Measurements from ENCODE around the gene BAD.

BAD gene

GRCh38 chr11:64296236-64296635, 11.8 kb upstream of the BAD start:
- DNase-seq, result no peak

- no peak for DNase-seq
These were observed 11.3 kb upstream of the BAD start for GRCh38 chr11:64295760-64296159.

DNA sequence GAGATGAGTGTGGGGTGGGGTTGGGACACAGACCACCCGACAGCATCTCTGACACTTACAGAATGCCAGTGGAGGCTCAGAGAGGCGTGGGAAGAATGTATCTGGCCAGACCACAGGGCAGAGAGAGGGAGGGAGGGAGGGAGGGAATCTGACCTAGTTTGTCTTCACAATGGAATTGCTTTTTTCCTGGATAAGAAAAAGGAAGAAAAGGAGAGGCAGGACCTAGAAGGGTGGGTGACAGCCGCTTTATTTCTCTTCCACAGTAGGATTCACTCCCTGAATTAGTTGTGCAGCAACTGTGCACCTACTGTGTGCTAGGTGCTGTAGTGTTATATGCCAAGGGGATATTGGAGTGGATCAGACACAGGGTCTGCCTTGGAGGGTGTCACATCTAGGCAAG, 10.3 kb upstream of the BAD start:
- no peak for DNase-seq

- DNase-seq, result no peak
These were observed 8.2 kb upstream of the BAD start for GRCh38 chr11:64292460-64293254.

GRCh38 chr11:64291752-64292459, 7.4 kb upstream of the BAD start:
- no peak for DNase-seq

DNA sequence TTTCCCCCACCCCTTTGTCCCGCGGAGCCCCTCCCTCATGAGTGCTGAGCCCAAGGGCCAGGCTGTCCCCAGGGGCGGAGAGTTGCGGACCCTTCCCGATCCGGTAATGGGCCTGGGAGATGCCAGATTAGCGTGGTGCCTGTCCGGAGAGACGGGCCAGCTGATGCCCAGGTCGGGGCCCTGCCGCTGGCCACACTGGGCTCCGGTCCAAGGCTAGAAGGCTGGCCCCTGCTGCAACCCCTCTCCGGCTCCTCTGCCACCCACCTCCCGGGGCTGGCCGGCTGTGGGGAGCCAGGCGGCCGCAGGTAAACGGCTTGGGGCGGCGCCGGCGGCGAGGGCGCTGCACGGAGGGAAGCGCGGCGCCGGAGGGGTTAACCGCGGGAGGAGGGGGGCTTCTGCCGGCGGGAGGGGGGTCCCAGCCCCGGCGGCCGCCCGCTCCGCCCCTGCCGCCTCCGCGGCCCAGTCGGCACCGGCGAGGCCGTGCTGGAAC, 6.8 kb upstream of the BAD start, which contains the start of gene KCNK4:
Gene KCNK4, plus strand, starts transcription at position 41 of the 490 bp plus-strand sequence. CDS start 1,717 bp downstream, outside the sequence.
- DNase-seq, result no peak

DNA sequence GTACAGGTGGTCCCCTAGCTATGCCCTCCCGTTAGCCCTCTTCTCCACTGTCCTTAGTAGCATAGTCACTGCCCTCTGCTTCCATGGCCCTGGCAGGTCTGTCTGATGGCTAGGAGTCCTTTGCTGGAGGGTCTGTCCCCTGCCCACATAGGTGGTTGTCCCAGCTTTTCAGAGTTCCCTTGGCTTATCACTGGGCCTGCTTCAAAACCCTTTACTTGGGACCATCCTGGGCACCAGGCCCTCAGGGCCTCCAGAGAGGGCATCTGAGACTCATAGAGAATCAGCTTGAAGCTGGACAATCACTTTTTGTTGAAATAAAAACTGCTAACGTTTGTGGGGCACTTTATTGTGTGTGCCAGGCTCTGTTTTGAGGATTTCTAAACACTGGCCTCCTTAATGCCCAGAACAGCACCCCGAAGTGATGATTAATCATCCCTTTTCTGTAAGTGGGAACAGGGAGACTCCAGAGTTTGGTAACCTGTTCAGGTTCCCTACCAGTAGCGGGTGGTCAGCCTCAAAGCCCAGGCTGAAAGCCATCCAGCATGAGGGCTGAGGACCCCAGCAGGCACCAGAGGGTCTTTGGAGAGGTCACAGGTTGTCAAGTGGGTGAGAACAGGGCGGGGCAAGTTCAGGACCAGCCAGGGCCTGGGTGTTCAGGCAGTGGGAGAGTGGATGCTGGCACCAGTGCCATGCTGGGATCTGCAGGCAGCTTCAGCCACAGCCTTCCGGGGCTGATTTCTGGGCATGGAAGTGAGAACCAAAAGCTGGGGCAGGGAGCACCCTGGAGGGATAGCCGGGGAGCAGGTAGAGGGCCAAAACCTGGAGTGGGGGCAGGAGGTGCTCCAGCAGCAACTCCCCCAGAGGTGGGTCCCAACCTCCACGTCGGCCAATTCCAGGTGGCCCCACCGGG, 6.1 kb upstream of the BAD start:
- no peak for DNase-seq

GRCh38 chr11:64289002-64289564, 4.6 kb upstream of the BAD start:
- DNase-seq, result no peak

GRCh38 chr11:64288353-64288750, 3.9 kb upstream of the BAD start:
- no peak for DNase-seq

DNA sequence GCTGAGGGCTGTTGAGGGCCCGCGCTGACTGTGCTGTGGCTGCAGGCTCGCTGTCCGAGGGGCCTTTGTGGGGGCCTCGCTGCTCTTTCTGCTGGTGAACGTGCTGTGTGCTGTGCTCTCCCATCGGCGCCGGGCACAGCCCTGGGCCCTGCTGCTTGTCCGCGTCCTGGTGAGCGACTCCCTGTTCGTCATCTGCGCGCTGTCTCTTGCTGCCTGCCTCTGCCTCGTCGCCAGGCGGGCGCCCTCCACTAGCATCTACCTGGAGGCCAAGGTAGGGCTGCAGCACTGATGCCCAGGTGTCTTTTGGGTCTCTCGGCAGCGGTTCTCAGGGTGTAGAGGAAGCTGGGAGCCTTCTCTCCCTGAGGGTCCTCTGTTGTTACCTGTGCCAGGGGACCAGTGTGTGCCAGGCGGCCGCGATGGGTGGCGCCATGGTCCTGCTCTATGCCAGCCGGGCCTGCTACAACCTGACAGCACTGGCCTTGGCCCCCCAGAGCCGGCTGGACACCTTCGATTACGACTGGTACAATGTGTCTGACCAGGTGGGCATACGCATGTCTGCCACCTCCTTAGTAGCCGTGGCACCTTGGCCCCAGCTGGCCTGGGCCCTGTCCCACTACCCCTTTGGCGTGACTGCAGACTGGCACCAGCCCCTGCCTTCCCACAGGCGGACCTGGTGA, 3.3 kb upstream of the BAD start:
- no peak for DNase-seq

GRCh38 chr11:64286801-64287159, 2.3 kb upstream of the BAD start:
- DNase-seq, result no peak

- DNase-seq, result peak; percentile 22
These were observed 1.7 kb upstream of the BAD start for GRCh38 chr11:64285885-64286800.

- peak; percentile 86 for DNase-seq
These were observed 758 bp upstream of the BAD start, which contains the start of gene GPR137 for GRCh38 chr11:64284962-64285884. TSS of gene GPR137 (plus strand) at chr11:64285848. CDS start at chr11:64286525, 677 bp downstream.

DNA sequence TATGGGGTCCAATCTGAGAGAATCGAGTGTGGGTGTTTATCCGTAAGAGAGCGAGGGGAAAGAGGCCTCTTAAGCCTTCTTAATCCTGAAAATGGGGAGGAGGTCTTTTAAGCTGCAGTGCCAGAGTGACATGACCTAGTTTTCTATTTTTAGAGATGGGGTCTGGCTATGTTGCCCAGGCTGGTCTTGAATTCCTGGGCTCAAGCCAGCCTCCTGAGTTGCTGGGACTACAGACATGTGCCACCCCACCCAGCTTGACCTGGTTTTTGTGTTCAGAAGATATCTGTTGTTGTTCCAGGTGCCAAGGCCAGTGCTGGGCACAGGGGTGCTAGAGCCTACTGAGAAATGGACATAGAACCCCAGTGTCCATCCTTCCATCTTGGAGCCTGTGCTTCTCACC, 1.4 kb downstream of the BAD start:
- DNase-seq, result no peak

DNA sequence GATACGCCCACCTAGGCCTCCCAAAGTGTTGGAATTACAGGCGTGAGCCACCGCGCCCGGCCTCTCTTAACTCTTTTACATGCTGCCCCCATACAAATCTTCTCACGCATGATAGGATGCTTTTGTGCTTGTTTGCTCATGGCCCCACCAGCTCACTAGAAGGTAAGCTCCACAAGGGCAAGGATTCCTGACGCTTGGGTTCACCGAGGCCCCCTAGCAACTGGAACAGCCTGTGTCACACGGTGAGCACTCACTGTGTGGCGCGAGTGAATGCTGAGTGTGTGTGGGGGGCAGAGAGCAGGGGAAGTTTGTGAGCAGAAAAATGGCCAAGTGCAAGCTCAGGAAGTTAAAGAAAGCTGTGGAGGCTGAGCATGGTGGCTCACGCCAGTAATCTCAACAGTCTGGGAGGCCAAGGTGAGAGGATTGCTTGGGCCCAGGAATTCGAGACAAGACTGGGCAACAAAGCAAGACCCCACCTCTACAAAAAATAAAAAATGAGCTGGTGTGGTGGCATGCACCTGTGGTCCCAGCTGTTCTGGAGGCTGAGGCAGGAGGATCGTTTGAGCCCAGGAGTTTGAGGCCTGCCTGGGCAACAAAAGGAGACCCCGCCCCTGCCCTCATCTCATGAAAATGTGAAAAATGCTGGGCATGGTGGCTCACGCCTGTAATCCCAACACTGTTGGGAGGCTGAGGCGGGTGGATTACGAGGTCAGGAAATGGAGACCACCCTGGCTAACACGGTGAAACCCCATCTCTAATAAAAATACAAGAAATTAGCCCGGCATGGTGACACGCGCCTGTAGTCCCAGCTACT, 2.3 kb downstream of the BAD start:
- DNase-seq, result no peak

DNA sequence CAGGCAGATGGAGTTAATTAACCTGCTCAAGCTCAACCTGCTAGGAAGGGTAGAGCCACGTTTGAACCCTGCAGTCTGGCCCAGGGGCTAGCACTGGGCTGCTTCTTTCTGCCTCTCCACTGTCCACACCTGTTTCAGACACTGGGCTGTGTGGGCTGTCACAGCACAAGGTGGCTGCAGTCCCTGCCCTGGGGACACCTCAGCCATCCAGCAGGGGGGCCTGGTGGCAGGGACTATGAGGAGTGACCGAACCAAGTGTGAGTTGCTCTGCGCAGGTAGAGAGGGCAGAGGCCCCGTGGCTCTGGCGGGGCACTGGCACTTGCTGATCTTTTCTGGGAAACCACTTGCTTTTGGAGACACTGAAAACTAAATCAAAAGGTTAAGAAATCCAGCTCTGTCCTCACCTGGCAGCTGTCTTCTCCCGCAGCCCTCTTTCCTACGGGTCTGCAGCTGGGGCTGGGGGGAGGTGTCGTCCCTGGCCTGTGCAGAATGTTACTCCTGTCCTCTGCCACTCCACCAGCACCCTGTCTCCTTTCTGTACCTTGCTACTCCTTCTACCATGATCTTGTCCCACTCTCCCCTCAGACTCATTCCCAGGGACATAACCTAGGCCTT, 5.8 kb downstream of the BAD start:
- DNase-seq, result no peak

DNA sequence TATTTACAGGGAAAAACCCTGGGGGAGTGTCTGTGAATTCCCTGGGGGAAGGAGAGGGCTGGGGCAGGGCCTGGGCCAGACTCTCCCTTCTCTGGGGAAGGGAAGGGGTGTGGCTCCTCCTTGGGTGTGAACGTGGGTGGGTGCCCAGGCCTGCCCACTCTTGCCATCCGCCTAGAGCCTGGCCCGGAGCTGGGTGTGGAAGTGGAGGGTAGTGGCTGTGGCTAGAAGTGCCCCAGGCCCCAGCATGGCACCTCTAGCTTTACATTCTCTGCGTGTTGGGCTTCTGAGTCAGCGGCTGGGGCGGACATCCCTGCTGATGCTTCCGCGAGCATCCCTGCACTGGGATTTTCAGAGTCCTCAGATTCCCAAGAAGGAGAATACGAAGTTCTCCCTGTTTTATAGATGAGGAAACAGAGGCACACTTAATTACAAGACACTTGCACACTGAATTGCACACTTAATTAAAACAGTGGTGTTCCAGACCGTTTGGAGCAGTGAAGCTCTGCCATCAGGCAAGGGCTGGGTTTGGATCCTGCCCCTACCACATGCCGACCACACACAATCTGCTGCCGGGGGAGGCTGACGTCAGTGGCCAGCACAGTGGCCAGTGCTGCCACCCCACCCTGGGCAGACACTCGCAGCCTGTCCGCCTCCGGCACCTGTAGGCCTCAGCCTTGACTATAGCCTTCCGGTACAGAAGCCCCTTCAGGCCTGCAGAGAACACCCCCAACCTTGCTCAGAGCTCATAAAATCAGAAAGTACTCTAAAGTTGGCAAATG, 7.6 kb downstream of the BAD start:
- no peak for DNase-seq

DNA sequence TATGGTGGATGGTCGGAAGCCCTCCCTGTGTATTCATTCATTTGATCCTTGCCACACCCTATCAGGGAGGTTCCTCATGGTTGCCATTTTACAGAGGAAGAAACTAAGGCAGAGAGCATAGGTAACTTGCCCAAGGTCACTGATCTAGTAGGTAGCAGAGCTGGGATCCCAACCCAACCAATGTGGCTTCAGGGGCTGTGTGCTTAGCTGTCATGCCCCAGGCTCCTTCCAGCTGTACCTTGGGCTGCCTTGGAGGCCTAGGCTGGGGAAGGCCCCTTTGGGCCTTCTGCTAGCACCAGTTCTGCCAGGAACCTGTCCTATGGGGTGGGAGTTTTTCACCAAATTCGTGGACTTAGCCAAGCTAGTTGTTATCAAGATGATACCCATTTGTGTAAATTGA, 8.6 kb downstream of the BAD start:
- no peak for DNase-seq
